K562 (cell line): Measurements from ENCODE around the gene ANXA4. TPM values are rescaled to one million over a fixed set of nuclear protein-coding genes. Genes with fewer than 3 reads are reported as not detected.

ENCODE experiments used
- ATAC-seq: fragments of 200-7000 bp; cut with Tn5 transposase; 3 replicates; pipeline ENCODE4 v1.9.1; 2020; ENCODE audit warnings: moderate library complexity
- BruUV-seq: library from RNA; stranded (reverse); fragments of 400-500 nt; replicated peaks from 2 replicates; lab custom pipeline; 2021; lab: Mats Ljungman, UMichigan
- CTCF ChIA-PET: fragments of 300-600 bp; formaldehyde crosslinking; extraction: SDS; loops from one replicate; lab custom pipeline; 2021; ENCODE audit warnings: low intra/inter-chr PET ratio; lab: Yijun Ruan, JAX
- POLR2A ChIA-PET: fragments of 300-600, 350-650 bp; sonication (Branson Sonifier 250); formaldehyde crosslinking; extraction: SDS; loops from one replicate; lab custom pipeline; 2021; ENCODE audit warnings: antibody characterized with exemption, inconsistent platforms; lab: Yijun Ruan, JAX
- DNase-seq, 4 experiments: peaks; one replicate each; pipeline versions ENCODE4 v3.0.0 to v3.0.0-alpha.2; 2011 to 2018; ENCODE audit warnings: low spot score in 3 of 4, mixed read lengths in 3 of 4; ENCODE audit errors: extremely low read depth in 1 of 4
- FAIRE-seq: peaks from 2 replicates; lab custom pipeline; 2011; peaks lifted over from hg19 to GRCh38; lab: Jason Lieb, UNC
- H2AFZ ChIP-seq: 2 replicates; pipeline ENCODE4 v1.6.0; 2011; ENCODE audit warnings: low read depth, low read length, control low read depth, inconsistent platforms
- H3K27ac ChIP-seq: fragments of 200-600 bp; 3 replicates; pipeline ENCODE4 v1.8.0; 2011; ENCODE audit warnings: low read depth, mild to moderate bottlenecking, control low read depth, inconsistent platforms, low read length, moderate library complexity, mixed read lengths; ENCODE audit errors: extremely low read depth
- H3K27me3 ChIP-seq, 2 experiments: fragments of 300-600 bp in 1 of 2; 2 replicates in 1 of 2; 3 replicates in 1 of 2; pipeline versions ENCODE4 v1.6.0 to v1.8.0; 2011; ENCODE audit warnings: inconsistent platforms in 2 of 2, low read length in 2 of 2, mild to moderate bottlenecking in 1 of 2, mixed read lengths in 1 of 2, moderate library complexity in 1 of 2; ENCODE audit not compliant: control insufficient read depth in 2 of 2, insufficient read depth in 2 of 2
- H3K36me3 ChIP-seq: fragments of 300-600 bp; 3 replicates; pipeline ENCODE4 v1.8.0; 2011; ENCODE audit warnings: mild to moderate bottlenecking, low read length, inconsistent platforms; ENCODE audit not compliant: control insufficient read depth, insufficient read depth
- H3K4me1 ChIP-seq, 2 experiments: fragments of 200-600 bp in 1 of 2; replicated peaks in 1 of 2; 2 replicates in 1 of 2; 3 replicates in 1 of 2; pipeline versions ENCODE4 v1.5.1 to v1.8.0; 2011; ENCODE audit warnings: inconsistent platforms in 2 of 2, low read length in 2 of 2, mild to moderate bottlenecking in 1 of 2, mixed read lengths in 1 of 2, moderate library complexity in 1 of 2; ENCODE audit not compliant: control insufficient read depth in 2 of 2, insufficient read depth in 2 of 2
- H3K4me2 ChIP-seq: 2 replicates; pipeline ENCODE4 v1.6.1; 2011; ENCODE audit warnings: low read length, control low read depth, inconsistent platforms, mixed read lengths; ENCODE audit not compliant: insufficient read depth
- H3K4me3 ChIP-seq: fragments of 200-600 bp; sonication (generic), shearing (Covaris generic); 2 replicates; pipeline ENCODE4 v1.5.1; 2016; ENCODE audit warnings: control low read depth, inconsistent platforms
- H3K79me2 ChIP-seq: fragments of 200-600 bp; 3 replicates; pipeline ENCODE4 v1.8.0; 2011; ENCODE audit warnings: low read length, inconsistent platforms; ENCODE audit not compliant: control insufficient read depth, insufficient read depth
- H3K9ac ChIP-seq, 2 experiments: 2 replicates each; pipeline versions ENCODE4 v1.6.0 to v1.6.1; 2011; ENCODE audit warnings: low read depth in 2 of 2, low read length in 2 of 2, control low read depth in 1 of 2, inconsistent platforms in 1 of 2, mild to moderate bottlenecking in 1 of 2, mixed read lengths in 1 of 2; ENCODE audit not compliant: insufficient read depth in 1 of 2
- H3K9me1 ChIP-seq: one replicate; pipeline ENCODE4 v1.6.0; 2011; ENCODE audit warnings: inconsistent platforms, mild to moderate bottlenecking, low read length, moderate library complexity; ENCODE audit not compliant: control insufficient read depth, insufficient read depth
- H3K9me3 ChIP-seq: replicated peaks from 2 replicates; pipeline ENCODE4 v1.5.1; 2011; ENCODE audit warnings: low read depth, low read length, inconsistent platforms; ENCODE audit not compliant: control insufficient read depth, insufficient read depth
- H4K20me1 ChIP-seq: replicated peaks from 2 replicates; pipeline ENCODE4 v1.6.1; 2011; ENCODE audit warnings: low read length, inconsistent platforms, mixed read lengths; ENCODE audit not compliant: control insufficient read depth, insufficient read depth
- ADNP ChIP-seq: fragments of 200-800 bp; sonication (Bioruptor generic); IDR thresholded peaks from 2 replicates; pipeline ENCODE4 v1.6.1; 2016; ENCODE audit warnings: missing genetic modification characterization, missing compliant biosample characterization
- BCOR ChIP-seq: fragments of 450-650 bp; IDR thresholded peaks from 2 replicates; pipeline ENCODE4 v1.6.1; 2016
- DMBX1 ChIP-seq: fragments of 250-450 bp; sonication (Bioruptor Pico); IDR thresholded peaks from 2 replicates; pipeline ENCODE4 v1.8.0; 2022; ENCODE audit warnings: inconsistent platforms, mild to moderate bottlenecking, moderate library complexity, borderline replicate concordance
- FOXO4 ChIP-seq: fragments of 450-650 bp; formaldehyde crosslinking; IDR thresholded peaks from 2 replicates; pipeline ENCODE4 v1.4.0; 2020; ENCODE audit warnings: mild to moderate bottlenecking, moderate library complexity
- HDAC2 ChIP-seq: fragments of 450-650 bp; IDR thresholded peaks from 2 replicates; pipeline ENCODE4 v1.6.1; 2016; ENCODE audit warnings: mild to moderate bottlenecking
- HDAC3 ChIP-seq: fragments of 450-650 bp; IDR thresholded peaks from 2 replicates; pipeline ENCODE4 v1.6.1; 2018; ENCODE audit warnings: borderline replicate concordance, mild to moderate bottlenecking, moderate library complexity; ENCODE audit not compliant: partially characterized antibody
- IRF2 ChIP-seq: sonication (generic); formaldehyde crosslinking; IDR thresholded peaks from 2 replicates; pipeline ENCODE4 v1.8.1; 2022; ENCODE audit warnings: mild to moderate bottlenecking, missing genetic modification reagents
- KDM1A ChIP-seq, 2 experiments: fragments of 450-650 bp; IDR thresholded peaks; 2 replicates each; pipeline ENCODE4 v1.6.1; 2016; ENCODE audit warnings: mild to moderate bottlenecking in 2 of 2
- RFX1 ChIP-seq: fragments of 450-650 bp; IDR thresholded peaks from 2 replicates; pipeline ENCODE4 v1.6.1; 2016; ENCODE audit warnings: mild to moderate bottlenecking, moderate library complexity
- SRSF3 ChIP-seq: fragments of 200-400 bp; formaldehyde crosslinking; IDR thresholded peaks from 2 replicates; pipeline ENCODE4 v1.6.1; 2016; ENCODE audit warnings: mild to moderate bottlenecking, low read length, moderate library complexity; ENCODE audit not compliant: insufficient read depth
- U2AF1 ChIP-seq: fragments of 200-400 bp; formaldehyde crosslinking; optimal IDR thresholded peaks from 2 replicates; pipeline ENCODE3; 2017; ENCODE audit warnings: mild to moderate bottlenecking, low read depth, low read length, moderate library complexity
- VEZF1 ChIP-seq: fragments of 200-800 bp; sonication (Bioruptor generic); IDR thresholded peaks from 2 replicates; pipeline ENCODE4 v1.6.1; 2017; ENCODE audit warnings: missing genetic modification characterization, missing compliant biosample characterization
- ZNF282 ChIP-seq: sonication (generic); formaldehyde crosslinking; IDR thresholded peaks from 2 replicates; pipeline ENCODE4 v1.8.1; 2023; ENCODE audit warnings: missing genetic modification reagents
- ZNF609 ChIP-seq: sonication (generic); formaldehyde crosslinking; IDR thresholded peaks from 2 replicates; pipeline ENCODE4 v1.8.1; 2023; ENCODE audit warnings: missing genetic modification reagents, mild to moderate bottlenecking, borderline replicate concordance
- ZNF830 ChIP-seq: fragments of 250-450 bp; sonication (Bioruptor Pico); IDR thresholded peaks from 2 replicates; pipeline ENCODE4 v1.5.0; 2021; ENCODE audit warnings: mild to moderate bottlenecking
- WGBS: fragments of 100-300 bp; shearing (Covaris generic); methylation state at CpG from one replicate; pipeline ENCODE4 v1.1.6; 2016; ENCODE audit warnings: low coverage, mixed read lengths; ENCODE audit not compliant: insufficient coverage; ENCODE audit errors: missing lambda C conversion rate; 5-methylcytosine and 5-hydroxymethylcytosine counted together
- in situ Hi-C: fragments of 300-500 bp; cut with MboI; formaldehyde crosslinking; loops from 4 replicates; pipeline ENCODE4 v1.15.0; 2018; ENCODE audit warnings: inconsistent platforms, mixed read lengths
- intact Hi-C: fragments of 100-400 bp; cut with micrococcal nuclease; formaldehyde crosslinking; loops from 2 replicates; pipeline ENCODE4 v1.14.2; 2022
- polyA plus RNA-seq, 8 experiments: library from polyadenylated mRNA; depleted of rRNA in 4 of 8; stranded (reverse) in 5 of 8; unstranded in 3 of 8; fragments of >200 nt; fragmentation: Nextera tagmentation in 2 of 8; fragmentation: Illumina TruSeq in 1 of 8; extraction: Ambion mirVana in 2 of 8; extraction: Trizol in 1 of 8; gene quantifications; 2 replicates each; pipeline versions ENCODE4 v1.2.1 to v1.2.3, GENCODE V29; 2011 to 2014; ENCODE audit warnings: inconsistent platforms in 1 of 8, missing spikeins in 1 of 8
- total RNA-seq, 7 experiments: library from RNA; depleted of rRNA in 6 of 7; stranded (reverse); fragments of >200 nt in 6 of 7; fragmentation: Illumina TruSeq in 2 of 7; extraction: Trizol in 2 of 7; gene quantifications; 2 replicates each; pipeline versions ENCODE4 v1.2.1 to v1.2.3, GENCODE V29; 2011 to 2021; ENCODE audit warnings: low replicate concordance in 1 of 7

Gene ANXA4
- total and polyA plus RNA-seq, 9 of the 15 experiments (the other 6 are each of a cell fraction or from before 2014, with no cell fraction given) = 3.4 to 13.6 (median 11.6) TPM

GRCh38 chr2:69789175-69789721 is 47.3 kb downstream of the ANXA4 start:
- 62% methylated on average over 7 of the region's 7 CpGs for WGBS
- POLR2A ChIA-PET = interaction anchor here (0.6 to 2.2 kb wide), 5 partner anchors 9 to 114 kb away, joined by 3 to 11 read pairs (median 3); no protein-coding TSS in a partner anchor
- FAIRE-seq = no peak
- Histone ChIP-seq H3K4me2 (no peak overlapping the region), H3K9ac (no peak overlapping the region), H3K9me1 (no peaks in the 10 kb centered on the region), H3K4me3 (no peak overlapping the region), H3K27ac (no peak overlapping the region), H3K9me3 (no peaks in the 10 kb centered on the region), H3K27me3 (no peaks in the 10 kb centered on the region), H3K4me1 (no peaks in the 10 kb centered on the region; a peak in 1 of 5 replicates), H2AFZ (no peak overlapping the region), H3K36me3 (no peaks in the 10 kb centered on the region), H4K20me1 (no peaks in the 10 kb centered on the region), H3K79me2 (no peaks in the 10 kb centered on the region)
- ATAC-seq = no peak
- CTCF ChIA-PET = no interaction called here
- no TSS peak for BruUV-seq
- intact Hi-C loops (no loop called here), in situ Hi-C loops (no loop called here)
- no peak for DNase-seq
- no peak for TF ChIP-seq VEZF1
- TF ChIP-seq SRSF3 = no peak
- TF ChIP-seq HDAC2 = 0 out of 2 replicates have a peak, but pooled peaks have one; percentile 29
- TF ChIP-seq ZNF282 (CRISPR knock-in tag) = no peak
- no peak for TF ChIP-seq ZNF830
- 0 out of 2 replicates have a peak, but pooled peaks have one; percentile 38 for TF ChIP-seq ADNP (tag)
- no peak for TF ChIP-seq U2AF1
- no peak for TF ChIP-seq IRF2 (CRISPR knock-in tag)
- TF ChIP-seq HDAC3 = no peak
- no peak for TF ChIP-seq DMBX1 (CRISPR knock-in tag)
- TF ChIP-seq KDM1A (IDR thresholded peaks at IDR 0.05) = peak; percentile 40 to 53; a peak in 2 of 4 replicates
- TF ChIP-seq RFX1 = peak; percentile 40
- TF ChIP-seq BCOR = peak; percentile 76
- TF ChIP-seq FOXO4 (CRISPR knock-in tag) = no peak
- no peak for TF ChIP-seq ZNF609 (CRISPR knock-in tag)
